CD4-positive, alpha-beta memory T cell (primary cell): ENCODE measurements around the gene KIRREL3. TPM values are rescaled to one million over a fixed set of nuclear protein-coding genes. Genes with fewer than 3 reads are reported as not detected.

Experiments used
- CTCF ChIA-PET: fragments of 350-600 bp; sonication (Branson Sonifier 250); formaldehyde crosslinking; loops from one replicate; lab custom pipeline; 2021; ENCODE audit warnings: inconsistent platforms; ENCODE audit not compliant: partially characterized antibody; lab: Charles Lee
- POLR2A ChIA-PET: fragments of 350-600 bp; sonication (Branson Sonifier 250); formaldehyde crosslinking; loops from one replicate; lab custom pipeline; 2021; ENCODE audit not compliant: partially characterized antibody; lab: Charles Lee
- DNase-seq, 5 donors: peaks; one replicate each; pipeline versions ENCODE4 v3.0.0 to v3.0.0-alpha.2; 2020 to 2022; ENCODE audit warnings: mixed read lengths in 1 of 5
- H3K27ac ChIP-seq: one replicate; pipeline ENCODE4 v1.7.0; 2013; ENCODE audit warnings: low read depth, low read length
- H3K27me3 ChIP-seq: 2 replicates; pipeline ENCODE4 v1.7.0; 2013; ENCODE audit warnings: mild to moderate bottlenecking, low read length, moderate library complexity; ENCODE audit not compliant: insufficient read depth
- H3K36me3 ChIP-seq: 2 replicates; pipeline ENCODE4 v1.7.0; 2013; ENCODE audit warnings: mild to moderate bottlenecking, low read length, moderate library complexity; ENCODE audit not compliant: insufficient read depth
- H3K4me1 ChIP-seq: 2 replicates; pipeline ENCODE4 v1.7.0; 2013; ENCODE audit warnings: mild to moderate bottlenecking, low read length, moderate library complexity; ENCODE audit not compliant: insufficient read depth
- H3K4me3 ChIP-seq, 2 donors: one replicate each; pipeline ENCODE4 v1.7.0; 2013; ENCODE audit warnings: low read length in 2 of 2, mild to moderate bottlenecking in 1 of 2
- H3K9me3 ChIP-seq, 2 donors: one replicate each; pipeline ENCODE4 v1.7.0; 2013; ENCODE audit warnings: low read length in 2 of 2, control low read depth in 1 of 2; ENCODE audit not compliant: control insufficient read depth in 1 of 2
- H3K27ac Mint-ChIP-seq, 7 donors: one replicate each; pipeline ENCODE4 v1.8.0; 2020 to 2021; ENCODE audit warnings: mixed read lengths in 7 of 7, mild to moderate bottlenecking in 6 of 7, inconsistent platforms in 3 of 7, moderate library complexity in 3 of 7
- H3K27me3 Mint-ChIP-seq, 2 donors: one replicate each; pipeline ENCODE4 v1.8.0; 2020 to 2021; ENCODE audit warnings: mixed read lengths in 2 of 2
- H3K36me3 Mint-ChIP-seq, 2 donors: one replicate each; pipeline ENCODE4 v1.8.0; 2020 to 2021; ENCODE audit warnings: mixed read lengths in 2 of 2, inconsistent platforms in 1 of 2, mild to moderate bottlenecking in 1 of 2
- H3K4me1 Mint-ChIP-seq, 4 donors: one replicate each; pipeline ENCODE4 v1.8.0; 2020 to 2021; ENCODE audit warnings: mixed read lengths in 4 of 4, mild to moderate bottlenecking in 1 of 4
- H3K4me3 Mint-ChIP-seq, 8 donors: one replicate each; pipeline ENCODE4 v1.8.0; 2020 to 2021; ENCODE audit warnings: mixed read lengths in 8 of 8, mild to moderate bottlenecking in 7 of 8, moderate library complexity in 6 of 8, inconsistent platforms in 3 of 8
- H3K9me3 Mint-ChIP-seq, 8 donors: one replicate each; pipeline ENCODE4 v1.8.0; 2020 to 2021; ENCODE audit warnings: mixed read lengths in 8 of 8, mild to moderate bottlenecking in 5 of 8, inconsistent platforms in 3 of 8, moderate library complexity in 1 of 8
- intact Hi-C: fragments of 100-400 bp; cut with micrococcal nuclease; formaldehyde crosslinking; loops from one replicate; pipeline ENCODE4 v1.15.1; 2023
- polyA plus RNA-seq, 2 donors: library from polyadenylated mRNA; unstranded; fragments of 300-500 nt; fragmentation: Illumina TruSeq; gene quantifications; one replicate each; pipeline ENCODE4 v1.2.3, GENCODE V29; 2021
- total RNA-seq, 2 experiments: library from RNA; stranded (reverse); gene quantifications; one replicate each; pipeline ENCODE4 v1.2.3, GENCODE V29; 2021

The KIRREL3 gene
- total and polyA plus RNA-seq, 4 experiments from 2014 or later, result not detected

- POLR2A ChIA-PET, result no interaction called here
Observed at GRCh38 chr11:126819194-126819593, 181.4 kb downstream of the KIRREL3 start.

DNA sequence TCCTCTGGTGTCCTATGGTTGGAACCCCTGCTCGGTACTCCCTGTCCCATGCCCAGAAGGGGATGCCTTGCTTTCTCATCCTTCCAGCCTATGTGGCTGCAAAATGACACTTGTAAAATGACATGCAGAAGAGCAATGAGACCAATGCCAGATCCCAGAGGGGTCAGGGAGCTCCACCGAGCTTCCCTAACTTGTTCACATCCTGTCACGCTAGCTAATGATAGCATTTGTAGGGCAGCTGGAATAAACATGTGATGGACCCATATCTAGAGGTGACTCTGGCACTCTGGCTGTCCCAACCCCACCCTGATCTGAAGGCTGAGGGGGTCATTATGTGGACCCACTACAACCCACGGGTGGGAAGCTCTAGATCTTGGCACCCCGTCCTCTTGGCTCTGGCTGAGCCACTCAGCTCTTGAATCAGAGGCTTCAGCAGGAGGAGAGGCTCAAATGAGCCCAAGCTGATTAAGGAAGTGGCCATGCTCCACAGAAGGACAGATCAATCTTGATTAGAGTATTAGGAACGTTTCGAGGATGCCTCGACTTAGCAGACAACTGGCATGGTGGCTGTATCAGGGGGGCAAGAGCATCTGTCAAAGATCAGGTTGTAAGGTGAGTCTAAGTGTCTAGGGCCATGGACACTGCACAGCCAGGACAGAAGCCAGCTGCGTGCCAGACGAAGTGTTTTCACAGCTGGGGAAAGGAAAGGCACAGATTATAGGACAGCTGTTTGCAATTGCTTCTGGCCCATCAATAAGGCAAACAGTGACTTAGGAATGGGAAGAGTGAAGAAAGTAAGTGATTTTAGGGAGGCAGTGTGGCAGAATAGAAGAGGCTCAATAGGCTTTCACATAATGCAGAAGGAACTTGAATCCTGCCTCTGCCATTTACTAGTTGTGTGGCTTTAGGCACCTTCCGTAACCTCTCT lies 182.8 kb downstream of the KIRREL3 start:
- H3K4me3 Mint-ChIP-seq, result no peak overlapping the region
- CTCF ChIA-PET, result no interaction called here
- H3K27ac Mint-ChIP-seq, result no peak overlapping the region

More at GRCh38 chr11:126819194-126819593, 181.4 kb downstream of the KIRREL3 start:
- Mint-ChIP-seq H3K27me3 (peaks cover under 1 to 2% of the 10 kb centered on the region in 2 donors), H3K4me3 (no peak overlapping the region), H3K27ac (no peak overlapping the region), H3K9me3 (peaks cover 0 to 4% (median 0%) of the 10 kb centered on the region in 8 donors), H3K36me3 (no peaks in the 10 kb centered on the region), H3K4me1 (no peaks in the 10 kb centered on the region)
- Histone ChIP-seq H3K9me3 (no peaks in the 10 kb centered on the region), H3K4me3 (no peak overlapping the region), H3K27me3 (no peaks in the 10 kb centered on the region), H3K36me3 (no peaks in the 10 kb centered on the region), H3K4me1 (no peaks in the 10 kb centered on the region), H3K27ac (no peak overlapping the region)
- DNase-seq, result no peak
- intact Hi-C loops, result no loop called here
- CTCF ChIA-PET, result no interaction called here

DNA sequence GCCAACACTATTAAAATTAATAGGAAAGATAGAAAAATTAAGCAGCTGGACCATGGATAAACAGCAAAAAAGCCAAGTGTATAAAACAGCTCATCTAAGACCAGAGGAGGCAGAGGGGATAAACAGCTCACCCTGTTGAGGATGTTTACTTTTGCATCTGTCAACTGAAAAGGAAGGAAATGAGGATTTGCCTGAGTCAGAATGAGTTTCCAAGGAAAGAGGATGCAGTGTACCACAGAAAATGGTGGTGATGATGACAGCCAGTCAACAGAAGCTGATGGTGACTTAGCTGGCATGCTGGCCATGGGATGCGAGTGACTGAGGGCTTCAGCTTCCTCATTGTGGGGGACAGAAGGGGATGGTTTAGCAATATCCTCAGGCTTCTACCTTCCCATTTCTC lies 183.5 kb downstream of the KIRREL3 start:
- CTCF ChIA-PET, result no interaction called here
- Histone ChIP-seq H3K27ac (no peak overlapping the region), H3K27me3 (no peaks in the 10 kb centered on the region), H3K9me3 (no peaks in the 10 kb centered on the region), H3K36me3 (no peaks in the 10 kb centered on the region), H3K4me3 (no peak overlapping the region), H3K4me1 (no peaks in the 10 kb centered on the region)
- POLR2A ChIA-PET, result no interaction called here
- Mint-ChIP-seq H3K4me3 (no peak overlapping the region), H3K27ac (no peak overlapping the region), H3K9me3 (peaks cover 0 to 7% (median 0%) of the 10 kb centered on the region in 8 donors), H3K4me1 (no peaks in the 10 kb centered on the region), H3K36me3 (no peaks in the 10 kb centered on the region), H3K27me3 (peaks cover 0 to 2% of the 10 kb centered on the region in 2 donors)
- intact Hi-C loops, result no loop called here
- DNase-seq, result no peak

More for the DNA sequence above, 182.8 kb downstream of the KIRREL3 start:
- no peaks in the 10 kb centered on the region for H3K4me1 Mint-ChIP-seq
- peaks cover 0 to 7% (median 0%) of the 10 kb centered on the region in 8 donors for H3K9me3 Mint-ChIP-seq
- no peaks in the 10 kb centered on the region for H3K4me1 ChIP-seq
- intact Hi-C loops, result no loop called here
- peaks cover 0 to 2% of the 10 kb centered on the region in 2 donors for H3K27me3 Mint-ChIP-seq
- H3K27ac ChIP-seq, result no peak overlapping the region
- no peaks in the 10 kb centered on the region for H3K27me3 ChIP-seq
- no peaks in the 10 kb centered on the region for H3K36me3 Mint-ChIP-seq
- no peaks in the 10 kb centered on the region for H3K9me3 ChIP-seq
- no peak for DNase-seq
- POLR2A ChIA-PET, result no interaction called here
- H3K36me3 ChIP-seq, result no peaks in the 10 kb centered on the region
- H3K4me3 ChIP-seq, result no peak overlapping the region

- no peak for DNase-seq
- Histone ChIP-seq H3K36me3 (no peaks in the 10 kb centered on the region), H3K27ac (no peak overlapping the region), H3K27me3 (no peaks in the 10 kb centered on the region), H3K4me1 (no peaks in the 10 kb centered on the region), H3K9me3 (no peaks in the 10 kb centered on the region), H3K4me3 (no peak overlapping the region)
- Mint-ChIP-seq H3K27ac (no peak overlapping the region), H3K4me1 (no peaks in the 10 kb centered on the region), H3K4me3 (no peak overlapping the region), H3K27me3 (peaks cover 0 to 2% of the 10 kb centered on the region in 2 donors), H3K36me3 (no peaks in the 10 kb centered on the region), H3K9me3 (peaks cover 0 to 7% (median 0%) of the 10 kb centered on the region in 8 donors)
- ChIA-PET POLR2A (no interaction called here), CTCF (no interaction called here)
- intact Hi-C loops, result no loop called here
Observed at GRCh38 chr11:126816645-126817044, 183.9 kb downstream of the KIRREL3 start.

- Histone ChIP-seq H3K4me3 (no peak overlapping the region), H3K36me3 (no peaks in the 10 kb centered on the region), H3K27me3 (no peaks in the 10 kb centered on the region), H3K27ac (no peak overlapping the region), H3K9me3 (no peaks in the 10 kb centered on the region), H3K4me1 (no peaks in the 10 kb centered on the region)
- no peak for DNase-seq
- CTCF ChIA-PET, result no interaction called here
- no peak overlapping the region for H3K4me3 Mint-ChIP-seq
- no peaks in the 10 kb centered on the region for H3K36me3 Mint-ChIP-seq
- POLR2A ChIA-PET, result no interaction called here
- peaks cover 0 to 2% of the 10 kb centered on the region in 2 donors for H3K27me3 Mint-ChIP-seq
- intact Hi-C loops, result no loop called here
- peaks cover 0 to 7% (median 0%) of the 10 kb centered on the region in 8 donors for H3K9me3 Mint-ChIP-seq
- no peaks in the 10 kb centered on the region for H3K4me1 Mint-ChIP-seq
- H3K27ac Mint-ChIP-seq, result no peak overlapping the region
Observed at GRCh38 chr11:126815111-126815510, 185.5 kb downstream of the KIRREL3 start.

- H3K4me1 Mint-ChIP-seq, result no peaks in the 10 kb centered on the region
- Histone ChIP-seq H3K27me3 (no peaks in the 10 kb centered on the region), H3K36me3 (no peaks in the 10 kb centered on the region), H3K4me1 (no peaks in the 10 kb centered on the region), H3K4me3 (no peak overlapping the region), H3K27ac (no peak overlapping the region), H3K9me3 (no peaks in the 10 kb centered on the region)
- peaks cover 0 to 1% of the 10 kb centered on the region in 2 donors for H3K27me3 Mint-ChIP-seq
- H3K36me3 Mint-ChIP-seq, result no peaks in the 10 kb centered on the region
- DNase-seq, result no peak
- ChIA-PET POLR2A (no interaction called here), CTCF (no interaction called here)
- peaks cover 0 to 5% (median 0%) of the 10 kb centered on the region in 8 donors for H3K9me3 Mint-ChIP-seq
- intact Hi-C loops, result no loop called here
- H3K27ac Mint-ChIP-seq, result no peak overlapping the region
- H3K4me3 Mint-ChIP-seq, result no peak overlapping the region
Observed at GRCh38 chr11:126810776-126811175, 189.8 kb downstream of the KIRREL3 start.

DNA sequence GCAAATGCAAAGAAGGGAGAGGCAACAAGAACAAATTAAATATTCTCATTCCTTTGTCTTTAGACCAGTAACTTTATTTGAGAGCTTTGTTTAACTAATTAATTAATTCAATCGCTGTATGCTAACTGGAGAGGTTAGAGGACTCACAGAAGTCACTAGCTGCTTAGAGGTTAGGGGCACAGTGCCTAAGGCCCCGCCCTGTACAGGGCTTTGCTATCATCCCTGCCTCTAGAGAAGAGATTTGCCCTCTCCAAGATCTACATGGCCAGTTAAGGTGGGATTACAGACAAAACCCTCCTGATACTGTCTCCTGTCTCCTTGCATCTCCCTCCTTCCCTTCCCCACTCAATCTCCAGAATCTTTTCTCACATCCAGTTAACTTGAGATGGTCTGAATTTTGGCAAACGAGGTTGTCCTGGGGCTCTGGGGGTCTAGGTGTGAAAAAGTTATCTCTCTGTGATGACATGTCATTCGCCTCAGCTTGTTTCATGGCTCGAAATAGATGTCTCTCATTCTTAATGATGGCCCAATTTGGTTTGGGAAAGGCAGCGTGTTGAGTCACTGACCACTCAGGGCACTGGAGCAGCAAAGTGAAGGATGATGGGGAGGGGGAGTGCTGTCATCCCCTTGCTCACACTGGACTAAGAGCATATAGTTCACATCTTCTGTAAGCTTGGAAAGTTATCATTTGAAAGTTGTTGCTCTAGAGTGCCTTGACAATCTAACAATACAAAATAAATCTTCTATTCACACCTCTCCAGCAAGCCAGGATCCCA lies 190.9 kb downstream of the KIRREL3 start:
- Mint-ChIP-seq H3K4me1 (no peaks in the 10 kb centered on the region), H3K9me3 (peaks cover 0 to 3% (median 0%) of the 10 kb centered on the region in 8 donors)

More for the DNA sequence above, 190.9 kb downstream of the KIRREL3 start:
- H3K27me3 ChIP-seq, result no peaks in the 10 kb centered on the region
- H3K27ac Mint-ChIP-seq, result no peak overlapping the region
- no peak overlapping the region for H3K27ac ChIP-seq
- POLR2A ChIA-PET, result no interaction called here
- no peak overlapping the region for H3K4me3 Mint-ChIP-seq
- CTCF ChIA-PET, result no interaction called here
- no peak for DNase-seq
- no peaks in the 10 kb centered on the region for H3K36me3 ChIP-seq
- H3K27me3 Mint-ChIP-seq, result peaks cover 0 to 4% of the 10 kb centered on the region in 2 donors
- H3K4me3 ChIP-seq, result no peak overlapping the region
- intact Hi-C loops, result no loop called here
- H3K4me1 ChIP-seq, result no peaks in the 10 kb centered on the region
- no peaks in the 10 kb centered on the region for H3K36me3 Mint-ChIP-seq
- H3K9me3 ChIP-seq, result no peaks in the 10 kb centered on the region
